Right lobe of liver (tissue), 4 donors: Measurements from ENCODE around the gene KCNT2.

ENCODE experiments used
- CTCF ChIP-seq, 4 donors: fragments of 200-600 bp in 3 of 4; fragments of 450-650 bp in 1 of 4; IDR thresholded peaks; one replicate each; pipeline versions ENCODE4 v1.5.1 to v1.8.0; 2016 to 2022; ENCODE audit warnings: antibody characterized with exemption in 4 of 4, mild to moderate bottlenecking in 2 of 4
- POLR2A ChIP-seq: fragments of 450-650 bp; IDR thresholded peaks from one replicate; pipeline ENCODE4 v1.6.1; 2017; ENCODE audit warnings: antibody characterized with exemption, mild to moderate bottlenecking
- donor health status: DM: no; HTN: no; CAD: no.
- donor health status: DM: no; HTN: no; CAD: no.
- donor health status: DM: no; HTN: yes; CAD: no.

- TF ChIP-seq CTCF (IDR thresholded peaks at IDR 0.05) = no peak
- no peak for TF ChIP-seq POLR2A
Measured at GRCh38 chr1:196573226-196573625, 35.0 kb downstream of the KCNT2 start.
